ENCODE data around the gene KCNJ18. TPM values are rescaled to one million over a fixed set of nuclear protein-coding genes. Genes with fewer than 3 reads are reported as not detected.
"Not testable (repeated sequence)": the region's sequence is repeated elsewhere in the genome, so short reads cannot be mapped to it uniquely, and the experiment has no call there.

The KCNJ18 gene
- polyA plus RNA-seq (ENCODE audit: insufficient read length) = not detected

- DNase-seq (ENCODE audit: low read depth) = not testable (repeated sequence)
These were observed at the start of gene KCNJ18 for GRCh38 chr17:21691883-21692703. Gene KCNJ18 (plus strand): TSS chr17:21692523. CDS start chr17:21702787, 10,264 bp downstream.

GRCh38 chr17:21648125-21648524 lies 44.2 kb upstream of the KCNJ18 start:
- DNase-seq (ENCODE audit: low read depth) = not testable (repeated sequence)

- DNase-seq (ENCODE audit: low read depth) = not testable (repeated sequence)
These were observed 42.3 kb upstream of the KCNJ18 start for GRCh38 chr17:21650043-21650442.

GRCh38 chr17:21652049-21652448 lies 40.3 kb upstream of the KCNJ18 start:
- DNase-seq (ENCODE audit: low read depth) = not testable (repeated sequence)

- DNase-seq (ENCODE audit: low read depth) = not testable (repeated sequence)
These were observed 39.1 kb upstream of the KCNJ18 start for GRCh38 chr17:21653211-21653610.

GRCh38 chr17:21656518-21657309 lies 35.6 kb upstream of the KCNJ18 start:
- not testable (repeated sequence) for DNase-seq (ENCODE audit: low read depth)

- not testable (repeated sequence) for DNase-seq (ENCODE audit: low read depth)
These were observed 32.7 kb upstream of the KCNJ18 start for GRCh38 chr17:21659635-21660034.

GRCh38 chr17:21661455-21661854 lies 30.9 kb upstream of the KCNJ18 start:
- not testable (repeated sequence) for DNase-seq (ENCODE audit: low read depth)

- DNase-seq (ENCODE audit: low read depth) = not testable (repeated sequence)
These were observed 29.2 kb upstream of the KCNJ18 start for GRCh38 chr17:21663166-21663565.

- DNase-seq (ENCODE audit: low read depth) = not testable (repeated sequence)
These were observed 28.5 kb upstream of the KCNJ18 start for GRCh38 chr17:21663614-21664474.

- not testable (repeated sequence) for DNase-seq (ENCODE audit: low read depth)
These were observed 27.2 kb upstream of the KCNJ18 start for GRCh38 chr17:21665171-21665570.

GRCh38 chr17:21665935-21666493 lies 26.3 kb upstream of the KCNJ18 start:
- not testable (repeated sequence) for DNase-seq (ENCODE audit: low read depth)

GRCh38 chr17:21666711-21667412 lies 25.5 kb upstream of the KCNJ18 start:
- not testable (repeated sequence) for DNase-seq (ENCODE audit: low read depth)

- not testable (repeated sequence) for DNase-seq (ENCODE audit: low read depth)
These were observed 24.8 kb upstream of the KCNJ18 start for GRCh38 chr17:21667413-21668117.

GRCh38 chr17:21668118-21668488 lies 24.2 kb upstream of the KCNJ18 start:
- not testable (repeated sequence) for DNase-seq (ENCODE audit: low read depth)

- not testable (repeated sequence) for DNase-seq (ENCODE audit: low read depth)
These were observed 23.4 kb upstream of the KCNJ18 start for GRCh38 chr17:21668746-21669508.

- DNase-seq (ENCODE audit: low read depth) = not testable (repeated sequence)
These were observed 22.5 kb upstream of the KCNJ18 start for GRCh38 chr17:21669616-21670360.
